ENCODE data around the gene ABR.

DNA sequence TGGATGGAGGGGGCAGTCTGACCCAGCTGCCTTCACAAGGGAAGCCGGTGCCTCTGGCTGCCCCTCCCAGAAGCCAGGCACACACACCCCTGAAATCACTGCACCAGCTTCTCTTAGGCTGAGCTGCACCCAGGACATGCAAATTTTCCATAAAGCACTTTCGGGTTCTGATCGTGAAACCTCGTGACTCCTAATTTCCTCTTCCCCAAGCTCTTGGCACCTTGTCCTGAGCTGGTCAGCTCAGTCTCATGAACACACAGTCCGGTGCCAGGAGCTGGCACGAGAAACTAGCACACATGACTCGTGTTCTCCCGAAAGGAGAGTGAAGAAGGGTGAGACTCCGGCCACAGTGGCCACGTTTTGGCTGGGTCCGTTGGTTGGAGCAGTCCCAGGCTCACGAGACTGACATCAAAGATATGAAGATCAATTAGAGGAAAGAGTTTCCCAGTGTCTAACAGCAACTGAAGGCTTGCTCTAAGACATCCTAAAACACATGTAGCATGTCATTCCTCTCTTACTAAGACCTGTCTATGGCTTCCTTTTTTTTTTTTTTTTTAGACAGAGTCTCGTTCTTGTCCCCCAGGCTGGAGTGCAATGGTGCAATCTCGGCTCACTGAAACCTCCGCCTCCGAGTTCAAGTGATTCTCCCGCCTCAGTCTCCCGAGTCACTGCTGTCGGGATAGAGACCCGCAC lies 9.2 kb upstream of the ABR start:
- TF ChIP-seq, protein P1, sequence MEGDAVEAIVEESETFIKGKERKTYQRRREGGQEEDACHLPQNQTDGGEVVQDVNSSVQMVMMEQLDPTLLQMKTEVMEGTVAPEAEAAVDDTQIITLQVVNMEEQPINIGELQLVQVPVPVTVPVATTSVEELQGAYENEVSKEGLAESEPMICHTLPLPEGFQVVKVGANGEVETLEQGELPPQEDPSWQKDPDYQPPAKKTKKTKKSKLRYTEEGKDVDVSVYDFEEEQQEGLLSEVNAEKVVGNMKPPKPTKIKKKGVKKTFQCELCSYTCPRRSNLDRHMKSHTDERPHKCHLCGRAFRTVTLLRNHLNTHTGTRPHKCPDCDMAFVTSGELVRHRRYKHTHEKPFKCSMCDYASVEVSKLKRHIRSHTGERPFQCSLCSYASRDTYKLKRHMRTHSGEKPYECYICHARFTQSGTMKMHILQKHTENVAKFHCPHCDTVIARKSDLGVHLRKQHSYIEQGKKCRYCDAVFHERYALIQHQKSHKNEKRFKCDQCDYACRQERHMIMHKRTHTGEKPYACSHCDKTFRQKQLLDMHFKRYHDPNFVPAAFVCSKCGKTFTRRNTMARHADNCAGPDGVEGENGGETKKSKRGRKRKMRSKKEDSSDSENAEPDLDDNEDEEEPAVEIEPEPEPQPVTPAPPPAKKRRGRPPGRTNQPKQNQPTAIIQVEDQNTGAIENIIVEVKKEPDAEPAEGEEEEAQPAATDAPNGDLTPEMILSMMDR (IDR thresholded peaks at IDR 0.05; ENCODE audit: poor library complexity, severe bottlenecking), result no peak
- TF ChIP-seq POLR2AphosphoS5 (IDR thresholded peaks at IDR 0.05), result no peak
- no peak for TF ChIP-seq EZH2 (IDR thresholded peaks at IDR 0.05; ENCODE audit: borderline replicate concordance, insufficient read depth, low read length, poor library complexity, severe bottlenecking)
- TF ChIP-seq RAD21 (conservative IDR thresholded peaks at IDR 0.05), result no peak
- TF ChIP-seq MXI1 (conservative IDR thresholded peaks at IDR 0.05; ENCODE audit: poor library complexity, severe bottlenecking), result no peak
